Smooth muscle cell (in vitro differentiated cells): Measurements from ENCODE around the gene STIL. TPM values are rescaled to one million over a fixed set of nuclear protein-coding genes. Genes with fewer than 3 reads are reported as not detected.

ENCODE experiments used
- DNase-seq: peaks from one replicate; lab custom pipeline; 2025; ENCODE audit not compliant: unreplicated experiment; lab: John Stamatoyannopoulos, UW
- H2AFZ ChIP-seq: fragments of 200-600 bp; sonication (generic); 2 replicates; pipeline ENCODE4 v1.6.0; 2016; ENCODE audit warnings: antibody characterized with exemption, low read depth, mild to moderate bottlenecking
- H3F3A ChIP-seq: fragments of 200-600 bp; sonication (generic); 2 replicates; pipeline ENCODE4 v1.6.0; 2017; ENCODE audit warnings: antibody characterized with exemption, low read depth
- H3K27ac ChIP-seq: fragments of 200-600 bp; sonication (generic); 2 replicates; pipeline ENCODE4 v1.5.1; 2016; ENCODE audit warnings: low read depth, mild to moderate bottlenecking
- H3K27me3 ChIP-seq: fragments of 200-600 bp; sonication (generic); 2 replicates; pipeline ENCODE4 v1.6.1; 2016; ENCODE audit warnings: low read depth, mild to moderate bottlenecking
- H3K36me3 ChIP-seq: fragments of 200-600 bp; sonication (generic); 2 replicates; pipeline ENCODE4 v1.5.1; 2016; ENCODE audit warnings: low read depth
- H3K4me1 ChIP-seq: fragments of 200-600 bp; sonication (generic); 2 replicates; pipeline ENCODE4 v1.5.1; 2016; ENCODE audit warnings: low read depth
- H3K4me2 ChIP-seq: fragments of 200-600 bp; sonication (generic); 2 replicates; pipeline ENCODE4 v1.6.0; 2016; ENCODE audit warnings: mild to moderate bottlenecking
- H3K4me3 ChIP-seq: fragments of 200-600 bp; sonication (generic); 2 replicates; pipeline ENCODE4 v1.5.1; 2016; ENCODE audit warnings: mild to moderate bottlenecking
- H3K79me2 ChIP-seq: fragments of 200-600 bp; sonication (generic); 2 replicates; pipeline ENCODE4 v1.6.0; 2016; ENCODE audit warnings: low read depth, mild to moderate bottlenecking
- H3K9ac ChIP-seq: fragments of 200-600 bp; sonication (generic); 2 replicates; pipeline ENCODE4 v1.6.0; 2016; ENCODE audit warnings: low read depth
- H3K9me3 ChIP-seq: fragments of 200-600 bp; sonication (generic); replicated peaks from 2 replicates; pipeline ENCODE4 v1.5.1; 2016; ENCODE audit warnings: low read depth
- H4K20me1 ChIP-seq: fragments of 200-600 bp; sonication (generic); 2 replicates; pipeline ENCODE4 v1.6.0; 2016; ENCODE audit warnings: low read depth
- CTCF ChIP-seq: fragments of 200-600 bp; sonication (generic); IDR thresholded peaks from 2 replicates; pipeline ENCODE4 v1.5.1; 2017; ENCODE audit warnings: borderline replicate concordance, mild to moderate bottlenecking, antibody characterized with exemption; ENCODE audit not compliant: insufficient read depth, poor library complexity, severe bottlenecking
- WGBS: methylation state at CpG from one replicate; pipeline ENCODE4 v1.1.7; 2016; ENCODE audit warnings: low lambda C conversion rate; 5-methylcytosine and 5-hydroxymethylcytosine counted together
- polyA plus RNA-seq: library from polyadenylated mRNA; unstranded; fragments of >200 nt; fragmentation: Nextera tagmentation; extraction: Ambion mirVana; gene quantifications from 2 replicates; pipeline ENCODE4 v1.2.1, GENCODE V29; 2016
- total RNA-seq: library from RNA; depleted of rRNA; stranded (reverse); fragments of >200 nt; gene quantifications from 2 replicates; pipeline ENCODE4 v1.2.3, GENCODE V29; 2014

The STIL gene
- total and polyA plus RNA-seq, 2 experiments from 2014 or later, result 4.6 to 6.1 TPM

- H3K4me2 ChIP-seq, result no peak overlapping the region
- no peak overlapping the region for H3K27ac ChIP-seq
- H3K36me3 ChIP-seq, result no peaks in the 10 kb centered on the region
Measured at GRCh38 chr1:47241114-47242113, 72.5 kb downstream of the STIL start.

GRCh38 chr1:47238935-47239592, 74.9 kb downstream of the STIL start:
- Histone ChIP-seq H3K9ac (no peak overlapping the region), H3K4me2 (no peak overlapping the region), H3F3A (no peaks in the 10 kb centered on the region), H3K79me2 (no peaks in the 10 kb centered on the region), H2AFZ (no peak overlapping the region), H3K4me3 (no peak overlapping the region), H3K9me3 (no peaks in the 10 kb centered on the region), H3K27ac (no peak overlapping the region), H4K20me1 (no peaks in the 10 kb centered on the region), H3K27me3 (peaks cover 52% of the 10 kb centered on the region), H3K4me1 (no peaks in the 10 kb centered on the region), H3K36me3 (no peaks in the 10 kb centered on the region)
- WGBS, result 61% methylated on average over 5 of the region's 5 CpGs
- DNase-seq, result no peak
- TF ChIP-seq CTCF, result no peak

More at GRCh38 chr1:47241114-47242113, 72.5 kb downstream of the STIL start:
- TF ChIP-seq CTCF, result no peak
- Histone ChIP-seq H3K4me1 (no peaks in the 10 kb centered on the region), H2AFZ (no peak overlapping the region), H3F3A (no peaks in the 10 kb centered on the region), H3K4me3 (no peak overlapping the region), H3K9me3 (no peaks in the 10 kb centered on the region), H3K9ac (no peak overlapping the region), H3K79me2 (no peaks in the 10 kb centered on the region), H3K27me3 (peaks cover 40% of the 10 kb centered on the region), H4K20me1 (no peaks in the 10 kb centered on the region)
- 74% methylated on average over 11 of the region's 11 CpGs for WGBS
- no peak for DNase-seq

- Histone ChIP-seq H3K9me3 (no peaks in the 10 kb centered on the region), H3K27me3 (peaks cover 69% of the 10 kb centered on the region), H3K4me2 (no peak overlapping the region), H3K4me1 (peaks cover 10% of the 10 kb centered on the region), H3K79me2 (no peaks in the 10 kb centered on the region), H4K20me1 (peaks cover 4% of the 10 kb centered on the region), H3K9ac (no peak overlapping the region), H2AFZ (no peak overlapping the region), H3K36me3 (no peaks in the 10 kb centered on the region), H3F3A (no peaks in the 10 kb centered on the region), H3K27ac (no peak overlapping the region), H3K4me3 (no peak overlapping the region)
- TF ChIP-seq CTCF, result no peak
- no peak for DNase-seq
- WGBS, result 68% methylated on average over 4 of the region's 4 CpGs
Measured at GRCh38 chr1:47235806-47236205, 78.1 kb downstream of the STIL start.
